Panc1 (cell line): Measurements from ENCODE around the gene FSTL4. TPM values are rescaled to one million over a fixed set of nuclear protein-coding genes. Genes with fewer than 3 reads are reported as not detected.

Experiments used
- ATAC-seq: fragments of 200-7000 bp; cut with Tn5 transposase; 2 replicates; pipeline ENCODE4 v1.9.1; 2020; ENCODE audit warnings: mild to moderate bottlenecking, moderate library complexity
- BruUV-seq: library from RNA; stranded (reverse); fragments of 400-500 nt; replicated peaks from 2 replicates; lab custom pipeline; 2021; lab: Mats Ljungman, UMichigan
- CTCF ChIA-PET: fragments of 300-600 bp; sonication (Branson Sonifier 250); formaldehyde crosslinking; loops from one replicate; lab custom pipeline; 2022; ENCODE audit warnings: antibody characterized with exemption; lab: Charles Lee
- POLR2A ChIA-PET: fragments of 300-600 bp; sonication (Branson Sonifier 250); formaldehyde crosslinking; loops from one replicate; lab custom pipeline; 2022; ENCODE audit warnings: antibody characterized with exemption; lab: Charles Lee
- DNase-seq: peaks from one replicate; pipeline ENCODE4 v3.0.0-alpha.2; 2010; ENCODE audit warnings: low read depth, low spot score
- H3K27ac ChIP-seq: 2 replicates; pipeline ENCODE4 v1.5.1; 2011; ENCODE audit warnings: mild to moderate bottlenecking, low read length, inconsistent platforms
- H3K27me3 ChIP-seq: fragments of 200-500 bp; sonication (Bioruptor generic); 2 replicates; pipeline ENCODE4 v1.6.0; 2014; ENCODE audit warnings: low read length, inconsistent platforms; ENCODE audit not compliant: control insufficient read depth, insufficient read depth
- H3K36me3 ChIP-seq: fragments of 200-500 bp; sonication (Bioruptor generic); 2 replicates; pipeline ENCODE4 v1.5.1; 2014; ENCODE audit warnings: inconsistent platforms, mild to moderate bottlenecking, low read length, moderate library complexity; ENCODE audit not compliant: control insufficient read depth, insufficient read depth
- H3K4me1 ChIP-seq: 2 replicates; pipeline ENCODE4 v1.5.1; 2011; ENCODE audit warnings: inconsistent platforms, mild to moderate bottlenecking, low read length, moderate library complexity; ENCODE audit not compliant: control insufficient read depth, insufficient read depth
- H3K4me3 ChIP-seq, 2 experiments: 2 replicates each; pipeline ENCODE4 v1.5.1; 2011 to 2012; ENCODE audit warnings: low read depth in 2 of 2, low read length in 2 of 2, mild to moderate bottlenecking in 2 of 2, inconsistent platforms in 1 of 2, moderate library complexity in 1 of 2
- H3K9me3 ChIP-seq: fragments of 200-500 bp; sonication (Bioruptor generic); 2 replicates; pipeline ENCODE4 v1.5.1; 2014; ENCODE audit warnings: low read depth, mild to moderate bottlenecking, inconsistent platforms, low read length, moderate library complexity; ENCODE audit not compliant: control insufficient read depth, insufficient read depth
- CTCF ChIP-seq: fragments of 450-650 bp; IDR thresholded peaks from 2 replicates; pipeline ENCODE4 v1.5.1; 2017; ENCODE audit warnings: mild to moderate bottlenecking
- POLR2AphosphoS5 ChIP-seq: IDR thresholded peaks from 2 replicates; pipeline ENCODE4 v1.6.1; 2012; ENCODE audit warnings: mild to moderate bottlenecking, low read depth, low read length, moderate library complexity
- REST ChIP-seq, 2 experiments: IDR thresholded peaks; 2 replicates each; pipeline ENCODE4 v1.6.1; 2011 to 2012; ENCODE audit warnings: low read depth in 2 of 2, control low read depth in 1 of 2, low read length in 1 of 2, mild to moderate bottlenecking in 1 of 2, moderate library complexity in 1 of 2; ENCODE audit not compliant: insufficient read depth in 1 of 2
- SIN3A ChIP-seq: IDR thresholded peaks from 2 replicates; pipeline ENCODE4 v1.6.1; 2012; ENCODE audit warnings: low read depth, mild to moderate bottlenecking, low read length, moderate library complexity, borderline replicate concordance; ENCODE audit not compliant: insufficient read depth
- TCF7L2 ChIP-seq: IDR thresholded peaks from 2 replicates; pipeline ENCODE4 v1.6.1; 2011; ENCODE audit warnings: mild to moderate bottlenecking, low read depth, low read length, inconsistent platforms
- in situ Hi-C: cut with HindIII; loops from 2 replicates; pipeline ENCODE4 v1.10.0; 2016; ENCODE audit warnings: low sequenced_read_pairs, low pct_unique_long_range_greater_than_20kb
- intact Hi-C: fragments of 100-400 bp; cut with micrococcal nuclease; formaldehyde crosslinking; loops from one replicate; pipeline ENCODE4 v1.10.0; 2022; ENCODE audit not compliant: unreplicated experiment
- total RNA-seq: library from RNA; stranded (reverse); gene quantifications from one replicate; pipeline ENCODE4 v1.2.1, GENCODE V29; 2021; ENCODE audit not compliant: unreplicated experiment

FSTL4 gene
- total RNA-seq, 1 experiment from 2014 or later: 0.18 TPM

DNA sequence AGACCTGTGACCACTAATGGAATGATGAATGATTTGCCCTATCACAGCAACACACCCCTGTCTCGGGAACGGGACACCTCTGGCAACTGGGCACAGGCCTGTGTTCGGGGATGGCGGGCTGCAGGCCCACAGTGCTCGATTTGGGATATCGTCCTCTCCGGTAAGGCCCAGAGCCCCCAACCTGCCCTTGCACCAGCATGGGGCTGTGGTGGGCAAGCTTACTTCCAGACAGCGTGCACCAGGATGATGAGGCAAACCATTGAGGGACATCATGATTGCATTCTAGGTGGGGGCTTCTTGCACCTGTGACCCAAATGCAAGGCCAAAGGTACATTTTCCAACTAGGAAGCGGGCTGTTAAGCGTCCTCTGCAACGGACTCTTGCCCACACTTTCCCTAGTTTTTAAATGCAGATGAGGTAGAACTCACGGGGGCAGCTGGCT lies 275.4 kb downstream of the FSTL4 start:
- TF ChIP-seq POLR2AphosphoS5: no peak
- no peak for TF ChIP-seq REST (IDR thresholded peaks at IDR 0.05; ENCODE audit: insufficient read depth in 1 of 2, low read depth in 2 of 2, low read length in 1 of 2)
- TF ChIP-seq CTCF: no peak
- no peak for TF ChIP-seq SIN3A
- TF ChIP-seq TCF7L2: no peak
- ATAC-seq: no peak
- no peak overlapping the region for H3K4me3 ChIP-seq

DNA sequence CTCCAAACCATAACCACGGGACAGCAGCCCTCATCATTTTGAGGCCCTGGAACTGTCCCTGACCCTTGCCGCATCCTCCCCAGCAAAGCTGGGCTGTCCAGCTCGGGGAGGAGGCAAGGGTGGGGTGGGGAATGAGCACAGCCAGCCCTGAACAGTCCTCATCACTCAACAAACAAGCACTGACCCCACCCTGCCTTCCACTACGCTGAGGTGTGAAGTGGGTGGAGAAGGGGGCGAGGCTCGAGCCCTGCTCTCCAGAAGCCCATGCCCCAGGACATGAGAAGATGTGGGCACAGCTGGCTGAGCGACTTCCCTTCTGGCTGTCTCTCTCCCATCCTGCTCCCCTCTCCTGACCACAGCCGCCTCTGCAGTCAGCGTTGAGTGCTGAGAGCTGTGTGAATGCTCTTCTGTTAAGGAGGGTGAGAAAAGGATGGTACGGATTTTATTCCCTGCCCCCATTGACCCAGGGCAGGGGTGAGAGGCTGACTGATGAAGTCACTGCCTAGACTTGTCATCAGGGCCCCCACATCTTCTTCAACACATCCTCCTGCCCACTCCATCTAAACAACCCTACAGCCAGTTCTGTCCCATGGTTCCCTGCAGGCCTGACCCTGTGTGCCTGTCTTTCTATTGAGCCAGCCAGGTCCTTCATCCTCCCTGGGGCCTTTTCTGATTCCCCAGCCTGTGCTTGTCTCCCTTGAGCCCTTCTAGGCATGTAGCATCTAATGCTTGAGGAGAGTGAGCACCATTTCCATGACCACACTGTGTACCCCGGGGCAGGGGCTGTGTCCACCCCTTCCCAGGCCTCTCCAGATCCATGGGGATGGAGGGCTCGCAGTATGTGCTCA lies 276.0 kb downstream of the FSTL4 start:
- H3K36me3 ChIP-seq: no peaks in the 10 kb centered on the region
- H3K27ac ChIP-seq: no peak overlapping the region
- no peaks in the 10 kb centered on the region; the same call in 1 of the 2 replicates for H3K27me3 ChIP-seq
- H3K9me3 ChIP-seq: no peaks in the 10 kb centered on the region
- ChIA-PET POLR2A (no interaction called here), CTCF (no interaction called here)
- no peak for DNase-seq
- TF ChIP-seq SIN3A (no peak), REST (IDR thresholded peaks at IDR 0.05; ENCODE audit: insufficient read depth in 1 of 2, low read depth in 2 of 2, low read length in 1 of 2) (no peak), CTCF (no peak), TCF7L2 (no peak), POLR2AphosphoS5 (no peak)
- no peaks in the 10 kb centered on the region for H3K4me1 ChIP-seq
- no peak for ATAC-seq
- no TSS peak for BruUV-seq
- H3K4me3 ChIP-seq: no peak overlapping the region
- intact Hi-C loops (no loop called here), in situ Hi-C loops (no loop called here)

More for the DNA sequence above, 275.4 kb downstream of the FSTL4 start:
- no peak for DNase-seq
- no peaks in the 10 kb centered on the region for H3K4me1 ChIP-seq
- H3K27me3 ChIP-seq: no peaks in the 10 kb centered on the region
- intact Hi-C loops: no loop called here
- in situ Hi-C loops: no loop called here
- POLR2A ChIA-PET: no interaction called here
- no TSS peak for BruUV-seq
- no peak overlapping the region for H3K27ac ChIP-seq
- H3K36me3 ChIP-seq: no peaks in the 10 kb centered on the region
- H3K9me3 ChIP-seq: no peaks in the 10 kb centered on the region
- CTCF ChIA-PET: no interaction called here
